H1 (cell line): Measurements from ENCODE around the gene ZNF394. TPM values are rescaled to one million over a fixed set of nuclear protein-coding genes. Genes with fewer than 3 reads are reported as not detected.

Experiments used
- CBX5 ChIP-seq: fragments of 300-800, 300-1000 bp; sonication (generic); IDR thresholded peaks from 2 replicates; pipeline ENCODE4 v1.7.1; 2016; ENCODE audit warnings: antibody characterized with exemption, low read length, low read depth
- CHD2 ChIP-seq: IDR thresholded peaks from 2 replicates; pipeline ENCODE4 v1.6.1; 2012; ENCODE audit warnings: low read length, improper control_type of control experiment
- CHD7 ChIP-seq: fragments of 300-600 bp; sonication (generic); IDR thresholded peaks from 2 replicates; pipeline ENCODE4 v1.7.1; 2012; ENCODE audit warnings: low read length, moderate library complexity, mild to moderate bottlenecking, inconsistent platforms; ENCODE audit not compliant: insufficient replicate concordance
- EGR1 ChIP-seq: IDR thresholded peaks from 2 replicates; pipeline ENCODE4 v1.6.1; 2011; ENCODE audit warnings: low read depth, low read length, borderline replicate concordance
- FOSL1 ChIP-seq: IDR thresholded peaks from 2 replicates; pipeline ENCODE4 v1.6.1; 2011; ENCODE audit warnings: mild to moderate bottlenecking, low read depth, low read length, moderate library complexity; ENCODE audit not compliant: insufficient read depth
- GABPA ChIP-seq: IDR thresholded peaks from 2 replicates; pipeline ENCODE4 v1.6.1; 2011; ENCODE audit warnings: mild to moderate bottlenecking, low read length, moderate library complexity, borderline replicate concordance; ENCODE audit not compliant: insufficient read depth
- POLR2AphosphoS5 ChIP-seq: IDR thresholded peaks from 2 replicates; pipeline ENCODE4 v1.6.1; 2011; ENCODE audit warnings: low read depth, low read length
- POU5F1 ChIP-seq: IDR thresholded peaks from 2 replicates; pipeline ENCODE4 v1.6.1; 2011; ENCODE audit warnings: low read depth, mild to moderate bottlenecking, low read length, moderate library complexity
- RXRA ChIP-seq: IDR thresholded peaks from 2 replicates; pipeline ENCODE4 v1.6.1; 2011; ENCODE audit warnings: low read depth, mild to moderate bottlenecking, low read length, moderate library complexity; ENCODE audit not compliant: insufficient read depth
- SRF ChIP-seq: IDR thresholded peaks from 2 replicates; pipeline ENCODE4 v1.6.1; 2011; ENCODE audit warnings: mild to moderate bottlenecking, low read depth, low read length, moderate library complexity
- polyA plus RNA-seq, 7 experiments: library from polyadenylated mRNA; depleted of rRNA in 3 of 7; stranded (reverse) in 5 of 7; unstranded in 2 of 7; fragments of >200 nt in 5 of 7; fragments of 200-250 nt in 2 of 7; gene quantifications; 1 replicate in 5 of 7; 2 replicates in 1 of 7; 4 replicates in 1 of 7; pipeline versions ENCODE4 v1.2.1 to v1.2.3, GENCODE V29; 2011 to 2013; ENCODE audit warnings: missing spikeins in 2 of 7, mixed read lengths in 2 of 7
- total RNA-seq: library from RNA; stranded (reverse); fragmentation: NEBNext Ultra II Directional; extraction: Animal tissue kit (Norgen Biotek cat#: 25700); gene quantifications from 2 replicates; pipeline ENCODE4 v1.2.1, GENCODE V29; 2021

The ZNF394 gene
- total and polyA plus RNA-seq, 2 of the 8 experiments (the other 6 are each of a cell fraction or from before 2014, with no cell fraction given) = 6.6 to 19.3 TPM

- TF ChIP-seq EGR1 (peak; percentile 89), FOSL1 (no peak), RXRA (no peak), POU5F1 (no peak), CHD2 (no peak), SRF (no peak), GABPA (peak; percentile 96), CHD7 (no peak), CBX5 (no peak), POLR2AphosphoS5 (peak; percentile 91)
Observed at GRCh38 chr7:99499721-99500636, at the start of gene ZNF394 (continued).
